GM18502 (cell line): ENCODE results near the gene UFD1.

Experiments used
- ATAC-seq: cut with Tn5 transposase; IDR thresholded peaks from one replicate; pipeline ENCODE4 v1.9.1; 2021; ENCODE audit warnings: mild to moderate bottlenecking; ENCODE audit not compliant: unreplicated experiment, poor library complexity

Gene UFD1

GRCh38 chr22:19498154-19498865 is 19.3 kb upstream of the UFD1 start:
- no peak for ATAC-seq

GRCh38 chr22:19497245-19497644 is 18.3 kb upstream of the UFD1 start:
- no peak for ATAC-seq

- no peak for ATAC-seq
Observed at GRCh38 chr22:19496324-19496630, 17.3 kb upstream of the UFD1 start.

- ATAC-seq: no peak
Observed at GRCh38 chr22:19495562-19496323, 16.8 kb upstream of the UFD1 start.

GRCh38 chr22:19494676-19495173 is 15.7 kb upstream of the UFD1 start:
- ATAC-seq: no peak

GRCh38 chr22:19494001-19494560 is 15.1 kb upstream of the UFD1 start:
- no peak for ATAC-seq

GRCh38 chr22:19492504-19493174 is 13.6 kb upstream of the UFD1 start:
- ATAC-seq: no peak

- ATAC-seq: no peak
Observed at GRCh38 chr22:19490628-19491230, 11.7 kb upstream of the UFD1 start.

- ATAC-seq: no peak
Observed at GRCh38 chr22:19488884-19489843, 10.2 kb upstream of the UFD1 start.

- ATAC-seq: no peak
Observed at GRCh38 chr22:19488285-19488684, 9.3 kb upstream of the UFD1 start.

GRCh38 chr22:19483481-19484244 is 4.7 kb upstream of the UFD1 start:
- ATAC-seq: no peak

GRCh38 chr22:19482297-19482696 is 3.3 kb upstream of the UFD1 start:
- no peak for ATAC-seq

- ATAC-seq: no peak
Observed at GRCh38 chr22:19480789-19481188, 1.8 kb upstream of the UFD1 start.

- ATAC-seq: no peak
Observed at GRCh38 chr22:19480173-19480568, 1.2 kb upstream of the UFD1 start.

GRCh38 chr22:19479355-19480172 is 571 bp upstream of the UFD1 start, which contains the start of gene CDC45:
Gene CDC45, plus strand, starts transcription at chr22:19479920. Its CDS starts 49 bp downstream, at chr22:19479969.
- ATAC-seq: peak; percentile 83

- ATAC-seq: no peak
Observed at GRCh38 chr22:19478045-19478900, 720 bp downstream of the UFD1 start.
